ENCODE measurements around the gene CHERP. TPM values are rescaled to one million over a fixed set of nuclear protein-coding genes. Genes with fewer than 3 reads are reported as not detected.

Gene CHERP
- total RNA-seq, 1 experiment from 2014 or later: 101 TPM

DNA sequence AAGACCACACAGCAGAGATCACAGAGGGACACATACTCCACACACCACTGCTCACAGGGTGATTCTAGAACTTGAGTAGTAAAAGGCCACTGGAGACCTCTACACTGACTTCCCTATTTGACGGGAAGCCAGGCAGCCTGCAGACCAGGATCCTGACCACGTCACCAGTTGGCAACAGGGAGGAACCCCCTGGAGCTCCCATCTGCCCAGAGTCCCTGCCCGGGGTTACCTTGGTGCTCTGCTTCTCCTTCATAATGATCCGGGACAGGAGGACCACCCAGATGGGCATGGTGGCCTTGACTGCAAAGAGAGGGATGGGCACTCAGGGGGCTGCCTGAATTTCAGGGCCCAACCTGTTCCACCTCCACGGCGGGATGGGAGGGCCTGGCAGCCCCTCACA, 29.0 kb upstream of the CHERP start:
- Histone ChIP-seq H3K23ac (ENCODE audit: insufficient read length, low read depth, low read length) (no peak overlapping the region), H3K14ac (ENCODE audit: insufficient read depth, low read length) (no peak overlapping the region; the same call in 1 of the 2 replicates), H4K20me1 (ENCODE audit: control insufficient read depth, insufficient read depth, insufficient read length) (no peaks in the 10 kb centered on the region), H3K56ac (ENCODE audit: insufficient read length, low read depth, low read length) (no peak overlapping the region), H4K91ac (ENCODE audit: insufficient read length, low read depth, low read length) (no peak overlapping the region), H3K23me2 (ENCODE audit: insufficient read length, low read depth, low read length, poor library complexity, severe bottlenecking) (peaks cover 12% of the 10 kb centered on the region), H2BK5ac (ENCODE audit: insufficient read length, low read length) (no peak overlapping the region), H3K4me1 (ENCODE audit: insufficient read depth, low read length) (no peaks in the 10 kb centered on the region), H2BK12ac (ENCODE audit: insufficient read length, low read depth, low read length) (no peak overlapping the region), H3K79me2 (ENCODE audit: insufficient read depth, low read length) (no peaks in the 10 kb centered on the region; the same call in 1 of the 2 replicates), H2AFZ (ENCODE audit: low read length) (no peak overlapping the region), H3K79me1 (ENCODE audit: insufficient read depth, low read depth, low read length, poor library complexity, severe bottlenecking) (peaks cover 14% of the 10 kb centered on the region), H4K8ac (replicated peaks; ENCODE audit: insufficient read length, low read depth, low read length) (no peak overlapping the region), H3K4me2 (ENCODE audit: insufficient read depth, insufficient read length, low read length) (peak overlapping the region; percentile 72), H3K4ac (ENCODE audit: low read depth, low read length) (no peak overlapping the region), H3T11ph (ENCODE audit: low read length) (no peak overlapping the region), H2BK15ac (ENCODE audit: low read depth, low read length) (no peak overlapping the region), H3K27me3 (ENCODE audit: insufficient read depth, low read length) (no peaks in the 10 kb centered on the region), H3K9me3 (ENCODE audit: control insufficient read depth, low read depth, low read length) (no peaks in the 10 kb centered on the region), H2BK120ac (ENCODE audit: low read depth, low read length, poor library complexity, severe bottlenecking) (no peak overlapping the region), H2AK5ac (ENCODE audit: insufficient read length, low read length) (no peak overlapping the region), H3K9ac (ENCODE audit: extremely low read depth, insufficient read length, low read length) (peak overlapping the region; percentile 39), H4K5ac (ENCODE audit: insufficient read length, low read depth, low read length) (no peak overlapping the region), H3K18ac (ENCODE audit: insufficient read length, low read depth, low read length) (no peak overlapping the region), H3K27ac (ENCODE audit: insufficient read length, low read depth, low read length) (no peak overlapping the region), H2BK20ac (ENCODE audit: low read depth, low read length, poor library complexity, severe bottlenecking) (no peak overlapping the region)
- Mint-ChIP-seq H3K9me3 (no peaks in the 10 kb centered on the region; a peak in 1 of 5 replicates), H3K27ac (peak overlapping the region in 2 of 3 experiments; percentile 68 to 70; a peak in 3 of 7 replicates), H3K4me1 (peaks cover 18 to 19% of the 10 kb centered on the region in 2 experiments), H3K27me3 (ENCODE audit: low read depth) (no peaks in the 10 kb centered on the region), H3K4me3 (peak overlapping the region; percentile 82 to 88), H3K36me3 (ENCODE audit: insufficient read depth in 1 of 3, low read depth in 3 of 3) (peaks cover 16 to 45% (median 39%) of the 10 kb centered on the region in 3 experiments; a peak in 6 of 7 replicates)
- no peak for TF ChIP-seq CTCF (conservative IDR thresholded peaks at IDR 0.05)
- WGBS (ENCODE audit: extremely low coverage, insufficient read length, low lambda C conversion rate): no CpG with 5 or more reads among the region's 6 CpGs
- DNase-seq: no peak

All from H9 (cell line).